ENCODE results near the gene NSG1.

NSG1 gene

DNA sequence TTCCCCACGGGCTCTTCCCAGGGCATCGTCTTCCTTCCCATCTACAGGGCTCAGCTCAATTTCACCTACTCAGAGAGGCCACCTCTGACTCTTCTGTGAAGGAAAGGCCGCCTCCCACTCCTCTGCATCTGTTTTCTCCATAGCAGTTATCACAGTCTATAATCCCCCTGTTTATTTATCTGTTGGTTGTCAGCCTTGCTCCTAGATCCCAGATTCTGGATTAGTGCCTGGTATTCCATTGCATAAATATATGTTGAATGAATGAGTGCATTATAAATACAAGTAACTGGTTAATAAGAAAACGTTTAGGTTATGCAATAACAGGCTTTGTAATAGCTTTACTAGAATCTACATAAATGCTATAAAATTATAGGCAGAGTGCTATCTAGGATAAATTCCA, 52.9 kb downstream of the NSG1 start:
- H4K20me1 ChIP-seq (ENCODE audit: control insufficient read depth, insufficient read depth, low read depth, low read length), result no peaks in the 10 kb centered on the region
- no peak overlapping the region for H3K4me3 ChIP-seq (ENCODE audit: low read length)
- H3K4me1 ChIP-seq (ENCODE audit: control insufficient read depth, low read length), result peaks cover 9% of the 10 kb centered on the region
- H3K9me2 ChIP-seq (replicated peaks; ENCODE audit: control insufficient read depth, low read length), result no peaks in the 10 kb centered on the region
- no peaks in the 10 kb centered on the region for H3K27me3 ChIP-seq (ENCODE audit: control insufficient read depth, low read length)
- H3K4me2 ChIP-seq (ENCODE audit: low read length), result no peak overlapping the region
- H3K27ac ChIP-seq (ENCODE audit: low read depth, low read length), result no peak overlapping the region
- no peaks in the 10 kb centered on the region for H3K9me3 ChIP-seq (ENCODE audit: control insufficient read depth, insufficient read depth, low read length)
- no peaks in the 10 kb centered on the region for H3K79me2 ChIP-seq (ENCODE audit: control insufficient read depth, low read length)
- TF ChIP-seq EZH2phosphoT487 (IDR thresholded peaks at IDR 0.05; ENCODE audit: borderline replicate concordance, low read length), result no peak
- TF ChIP-seq, protein P1, sequence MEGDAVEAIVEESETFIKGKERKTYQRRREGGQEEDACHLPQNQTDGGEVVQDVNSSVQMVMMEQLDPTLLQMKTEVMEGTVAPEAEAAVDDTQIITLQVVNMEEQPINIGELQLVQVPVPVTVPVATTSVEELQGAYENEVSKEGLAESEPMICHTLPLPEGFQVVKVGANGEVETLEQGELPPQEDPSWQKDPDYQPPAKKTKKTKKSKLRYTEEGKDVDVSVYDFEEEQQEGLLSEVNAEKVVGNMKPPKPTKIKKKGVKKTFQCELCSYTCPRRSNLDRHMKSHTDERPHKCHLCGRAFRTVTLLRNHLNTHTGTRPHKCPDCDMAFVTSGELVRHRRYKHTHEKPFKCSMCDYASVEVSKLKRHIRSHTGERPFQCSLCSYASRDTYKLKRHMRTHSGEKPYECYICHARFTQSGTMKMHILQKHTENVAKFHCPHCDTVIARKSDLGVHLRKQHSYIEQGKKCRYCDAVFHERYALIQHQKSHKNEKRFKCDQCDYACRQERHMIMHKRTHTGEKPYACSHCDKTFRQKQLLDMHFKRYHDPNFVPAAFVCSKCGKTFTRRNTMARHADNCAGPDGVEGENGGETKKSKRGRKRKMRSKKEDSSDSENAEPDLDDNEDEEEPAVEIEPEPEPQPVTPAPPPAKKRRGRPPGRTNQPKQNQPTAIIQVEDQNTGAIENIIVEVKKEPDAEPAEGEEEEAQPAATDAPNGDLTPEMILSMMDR (IDR thresholded peaks at IDR 0.05; ENCODE audit: low read depth, low read length, poor library complexity, severe bottlenecking), result no peak
- peaks cover 10% of the 10 kb centered on the region; the same call in 1 of the 2 replicates for H3K36me3 ChIP-seq (ENCODE audit: control insufficient read depth, low read length)
- H3F3A ChIP-seq (ENCODE audit: control insufficient read depth, insufficient read depth), result no peaks in the 10 kb centered on the region

DNA sequence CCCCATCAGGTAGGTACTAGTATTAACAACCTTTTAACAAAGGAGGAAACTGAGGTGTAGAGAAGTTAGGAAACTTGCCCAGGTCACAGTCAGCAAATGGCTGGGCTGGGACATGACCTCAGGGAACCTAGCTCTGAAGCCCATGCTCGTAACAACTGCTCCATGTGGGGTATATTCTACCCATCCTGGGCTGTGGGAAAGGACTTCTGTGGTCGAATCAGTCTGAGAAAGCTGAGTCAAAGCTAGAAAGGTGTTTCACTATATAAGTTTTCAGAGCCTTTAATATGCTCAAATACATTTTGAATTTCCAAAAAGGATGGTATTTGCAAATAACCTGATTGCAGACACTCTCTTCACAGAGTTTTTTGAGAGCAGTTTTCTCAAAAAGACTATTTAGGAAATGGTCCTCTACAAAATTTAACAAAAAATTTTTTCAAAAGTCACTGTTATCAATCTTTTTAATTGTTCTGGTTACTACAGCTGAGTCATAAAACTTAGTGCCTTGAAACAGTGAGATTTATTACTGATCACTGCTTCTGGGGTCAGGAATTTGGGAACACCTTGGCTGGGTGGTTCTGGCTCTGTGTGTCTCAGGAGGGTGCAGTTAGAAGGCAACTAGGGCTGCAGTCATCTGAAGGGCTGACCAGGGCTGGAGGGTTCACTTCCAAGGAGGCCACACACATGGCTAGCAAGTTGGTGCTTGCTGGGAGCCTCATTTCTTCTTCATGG, 53.6 kb downstream of the NSG1 start:
- no peak overlapping the region for H3K4me3 ChIP-seq (ENCODE audit: low read length)
- H3K4me2 ChIP-seq (ENCODE audit: low read length), result no peak overlapping the region
- H3K27me3 ChIP-seq (ENCODE audit: control insufficient read depth, low read length), result no peaks in the 10 kb centered on the region
- H3K9me3 ChIP-seq (ENCODE audit: control insufficient read depth, insufficient read depth, low read length), result no peaks in the 10 kb centered on the region
- H3F3A ChIP-seq (ENCODE audit: control insufficient read depth, insufficient read depth), result no peaks in the 10 kb centered on the region
- no peaks in the 10 kb centered on the region for H3K9me2 ChIP-seq (replicated peaks; ENCODE audit: control insufficient read depth, low read length)
- H3K27ac ChIP-seq (ENCODE audit: low read depth, low read length), result no peak overlapping the region
- peaks cover 9% of the 10 kb centered on the region for H3K4me1 ChIP-seq (ENCODE audit: control insufficient read depth, low read length)
- peaks cover 10% of the 10 kb centered on the region; the same call in 1 of the 2 replicates for H3K36me3 ChIP-seq (ENCODE audit: control insufficient read depth, low read length)
- TF ChIP-seq EZH2phosphoT487 (IDR thresholded peaks at IDR 0.05; ENCODE audit: borderline replicate concordance, low read length), result no peak
- TF ChIP-seq, protein P1 (IDR thresholded peaks at IDR 0.05; ENCODE audit: low read depth, low read length, poor library complexity, severe bottlenecking), result no peak
- H3K79me2 ChIP-seq (ENCODE audit: control insufficient read depth, low read length), result no peaks in the 10 kb centered on the region
- H4K20me1 ChIP-seq (ENCODE audit: control insufficient read depth, insufficient read depth, low read depth, low read length), result no peaks in the 10 kb centered on the region

DNA sequence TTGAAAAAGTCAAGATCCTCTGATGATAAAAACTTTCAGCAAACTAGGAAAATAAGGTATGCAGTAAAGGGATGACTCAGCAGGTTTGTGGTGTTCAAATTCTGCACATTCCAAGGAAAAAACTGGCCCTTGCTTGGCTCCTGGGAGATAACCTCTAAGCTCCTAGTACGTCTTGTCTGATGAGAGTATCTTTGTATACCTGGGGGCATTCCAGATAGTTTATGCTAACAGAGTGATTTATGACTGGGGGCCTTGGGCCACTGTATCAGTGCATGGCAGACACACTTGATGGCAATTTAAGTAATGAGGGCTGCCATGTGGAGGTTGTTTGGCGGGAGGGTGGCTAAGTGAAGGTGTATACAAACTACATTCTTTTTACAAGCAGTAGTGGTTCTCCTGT, 56.9 kb downstream of the NSG1 start:
- Histone ChIP-seq H3K36me3 (ENCODE audit: control insufficient read depth, low read length) (no peaks in the 10 kb centered on the region), H3K9me3 (ENCODE audit: control insufficient read depth, insufficient read depth, low read length) (no peaks in the 10 kb centered on the region), H3K27ac (ENCODE audit: low read depth, low read length) (no peak overlapping the region), H3K27me3 (ENCODE audit: control insufficient read depth, low read length) (no peaks in the 10 kb centered on the region), H3K9me2 (replicated peaks; ENCODE audit: control insufficient read depth, low read length) (no peaks in the 10 kb centered on the region), H3K4me1 (ENCODE audit: control insufficient read depth, low read length) (no peaks in the 10 kb centered on the region), H3K4me3 (ENCODE audit: low read length) (no peak overlapping the region), H3K4me2 (ENCODE audit: low read length) (no peak overlapping the region), H4K20me1 (ENCODE audit: control insufficient read depth, insufficient read depth, low read depth, low read length) (no peaks in the 10 kb centered on the region), H3F3A (ENCODE audit: control insufficient read depth, insufficient read depth) (no peaks in the 10 kb centered on the region), H3K79me2 (ENCODE audit: control insufficient read depth, low read length) (no peaks in the 10 kb centered on the region)
- TF ChIP-seq, protein P1 (IDR thresholded peaks at IDR 0.05; ENCODE audit: low read depth, low read length, poor library complexity, severe bottlenecking), result no peak
- TF ChIP-seq EZH2phosphoT487 (IDR thresholded peaks at IDR 0.05; ENCODE audit: borderline replicate concordance, low read length), result no peak

Data from DOHH2 (cell line).